ENCODE data around the gene PDE1A. TPM values are rescaled to one million over a fixed set of nuclear protein-coding genes. Genes with fewer than 3 reads are reported as not detected.

PDE1A gene
- total RNA-seq, 1 experiment from 2014 or later, result 3.1 TPM

- BruUV-seq (replicated peaks), result no TSS peak
- Histone ChIP-seq H3K36me3 (ENCODE audit: insufficient read depth, low read length, poor library complexity, severe bottlenecking) (no peaks in the 10 kb centered on the region), H3K4me1 (ENCODE audit: insufficient read depth, low read length, poor library complexity, severe bottlenecking) (no peaks in the 10 kb centered on the region), H3K9me3 (ENCODE audit: low read depth, low read length, poor library complexity, severe bottlenecking) (no peaks in the 10 kb centered on the region), H3K27ac (ENCODE audit: low read depth, low read length, poor library complexity, severe bottlenecking) (no peak overlapping the region), H3K27me3 (replicated peaks; ENCODE audit: insufficient read depth, low read depth, low read length, poor library complexity) (no peaks in the 10 kb centered on the region), H3K4me3 (ENCODE audit: low read depth, low read length, poor library complexity, severe bottlenecking) (no peak overlapping the region)
- ChIA-PET CTCF (no interaction called here), POLR2A (ENCODE audit: low non-redundant PET) (no interaction called here)
- no peak for TF ChIP-seq EZH2 (IDR thresholded peaks at IDR 0.05; ENCODE audit: borderline replicate concordance, low read depth, low read length, poor library complexity, severe bottlenecking)
- no peak for TF ChIP-seq CTCF (conservative IDR thresholded peaks at IDR 0.05; ENCODE audit: low read depth, low read length)
- intact Hi-C loops (cut with micrococcal nuclease; ENCODE audit: unreplicated experiment), result no loop called here
- DNase-seq (ENCODE audit: low spot score), result no peak
Observed at GRCh38 chr2:182097571-182098164, 329.2 kb downstream of the PDE1A start.

DNA sequence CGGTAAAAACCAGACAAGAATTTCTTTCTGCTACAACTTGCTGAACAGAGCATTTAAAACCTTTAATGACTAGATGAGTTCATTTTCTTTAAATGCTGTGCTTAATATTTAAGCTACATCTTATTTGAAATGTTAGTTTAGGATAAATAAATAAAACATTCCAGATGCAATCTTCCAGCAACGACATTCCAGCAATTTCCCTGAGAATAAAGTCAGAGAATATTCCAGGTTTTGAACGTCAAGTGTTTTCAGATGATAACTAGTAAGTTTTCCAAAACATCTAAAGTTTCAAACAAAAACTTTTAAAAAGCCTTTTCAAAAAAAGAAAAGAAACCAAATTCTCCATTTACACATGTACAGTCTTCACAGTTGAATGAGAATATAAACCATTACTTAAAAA lies 336.4 kb downstream of the PDE1A start:
- Histone ChIP-seq H3K27me3 (replicated peaks; ENCODE audit: insufficient read depth, low read depth, low read length, poor library complexity) (no peaks in the 10 kb centered on the region), H3K36me3 (ENCODE audit: insufficient read depth, low read length, poor library complexity, severe bottlenecking) (no peaks in the 10 kb centered on the region), H3K4me1 (ENCODE audit: insufficient read depth, low read length, poor library complexity, severe bottlenecking) (peaks cover 6% of the 10 kb centered on the region), H3K27ac (ENCODE audit: low read depth, low read length, poor library complexity, severe bottlenecking) (no peak overlapping the region), H3K4me3 (ENCODE audit: low read depth, low read length, poor library complexity, severe bottlenecking) (no peak overlapping the region), H3K9me3 (ENCODE audit: low read depth, low read length, poor library complexity, severe bottlenecking) (no peaks in the 10 kb centered on the region)
- BruUV-seq (replicated peaks), result no TSS peak
- CTCF ChIA-PET, result no interaction called here
- TF ChIP-seq EZH2 (IDR thresholded peaks at IDR 0.05; ENCODE audit: borderline replicate concordance, low read depth, low read length, poor library complexity, severe bottlenecking) (no peak), CTCF (conservative IDR thresholded peaks at IDR 0.05; ENCODE audit: low read depth, low read length) (no peak)
- intact Hi-C loops (cut with micrococcal nuclease; ENCODE audit: unreplicated experiment), result no loop called here
- POLR2A ChIA-PET (ENCODE audit: low non-redundant PET), result interaction anchor here (0.7 kb wide), 1 partner anchor 16 kb away, joined by 5 read pairs; no protein-coding TSS in a partner anchor
- no peak for DNase-seq (ENCODE audit: low spot score)
